Subcutaneous adipose tissue (tissue), 4 donors: ENCODE results near the gene FGFR1OP2. TPM values are rescaled to one million over a fixed set of nuclear protein-coding genes. Genes with fewer than 3 reads are reported as not detected.

Experiments used
- CTCF ChIP-seq: fragments of 450-650 bp; IDR thresholded peaks from one replicate; pipeline ENCODE4 v1.5.1; 2016; ENCODE audit warnings: low read depth, mild to moderate bottlenecking, control low read depth, antibody characterized with exemption, moderate library complexity
- total RNA-seq, 4 donors: library from RNA; depleted of rRNA; stranded (reverse); fragments of >200 nt; gene quantifications; one replicate each; pipeline ENCODE4 v1.1.0, GENCODE V29; 2016

Gene FGFR1OP2
- total RNA-seq, 4 donors from 2014 or later: 61.2 to 110 (median 82.6) TPM

GRCh38 chr12:26948309-26948708 is 10.0 kb downstream of the FGFR1OP2 start:
- no peak for TF ChIP-seq CTCF

DNA sequence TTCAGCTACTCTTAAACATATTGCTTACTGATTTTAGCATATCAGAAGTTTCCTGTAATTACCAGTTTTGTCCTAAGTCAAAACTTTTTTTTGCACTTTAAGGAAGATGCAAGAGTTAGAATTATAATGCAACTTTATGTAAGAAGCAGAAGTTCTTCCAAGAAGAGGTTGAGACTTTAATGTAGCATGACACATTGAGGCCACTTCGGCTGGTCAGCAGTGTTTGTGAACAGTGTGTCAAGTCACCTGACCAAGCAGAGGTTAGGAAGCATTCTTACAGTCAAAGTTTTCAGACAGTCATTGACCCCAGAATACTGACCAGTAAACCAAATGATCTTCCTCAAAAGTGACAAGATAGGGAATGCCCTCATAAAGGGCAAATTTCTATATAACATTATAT is 15.2 kb downstream of the FGFR1OP2 start:
- TF ChIP-seq CTCF: no peak

- no peak for TF ChIP-seq CTCF
These were observed 15.8 kb downstream of the FGFR1OP2 start for GRCh38 chr12:26954027-26954426.

DNA sequence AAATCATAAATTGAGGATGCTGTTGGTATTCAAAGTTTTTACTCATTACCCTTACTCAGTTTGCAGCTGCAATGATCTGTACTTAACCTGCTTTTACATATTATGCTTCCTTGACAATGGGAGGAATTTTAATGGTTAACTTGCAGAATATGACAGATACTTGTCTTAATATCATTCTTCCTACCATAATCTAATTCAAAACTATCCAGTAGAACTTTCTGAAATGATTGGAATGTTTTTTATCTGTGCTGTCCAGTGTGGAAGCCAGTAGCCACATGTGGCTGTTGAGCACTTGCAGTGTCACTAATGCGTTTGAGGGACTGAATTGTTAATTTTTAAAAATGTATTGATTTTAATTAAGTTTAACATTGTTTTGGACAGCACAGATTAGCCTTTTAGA is 23.5 kb downstream of the FGFR1OP2 start:
- TF ChIP-seq CTCF: no peak

- TF ChIP-seq CTCF: no peak
These were observed 25.1 kb downstream of the FGFR1OP2 start for GRCh38 chr12:26963413-26963812.

DNA sequence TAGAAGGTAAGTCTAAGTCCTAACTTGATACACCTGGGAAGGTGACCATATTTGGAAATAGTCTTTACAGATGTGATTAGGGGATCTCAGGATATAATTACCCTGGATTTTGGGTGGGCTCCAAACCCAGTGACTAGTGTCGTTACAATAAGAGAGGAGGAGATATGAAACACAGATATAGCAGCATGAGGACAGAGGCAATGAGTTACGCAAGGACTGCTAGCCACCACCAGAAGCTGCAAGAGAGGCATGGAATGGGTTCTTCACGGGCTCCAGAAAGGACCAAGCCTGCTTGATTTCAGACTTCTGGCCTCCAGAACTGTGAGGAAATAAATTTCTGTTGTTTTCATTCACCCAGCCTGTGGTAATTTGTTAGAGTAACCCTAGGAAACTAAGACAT is 28.6 kb downstream of the FGFR1OP2 start:
- TF ChIP-seq CTCF: no peak

- TF ChIP-seq CTCF: no peak
These were observed 31.9 kb downstream of the FGFR1OP2 start for GRCh38 chr12:26970136-26970535.
